ENCODE measurements around the gene ATP2B2.

The ATP2B2 gene

GRCh38 chr3:10468613-10469354 is 36.6 kb downstream of the ATP2B2 start:
- Histone ChIP-seq H3K36me3 (ENCODE audit: control insufficient read depth, insufficient read depth, low read length) (no peaks in the 10 kb centered on the region), H3K4me1 (ENCODE audit: control insufficient read depth, insufficient read depth, low read length, poor library complexity, severe bottlenecking) (peaks cover 8% of the 10 kb centered on the region), H3K9me3 (ENCODE audit: control insufficient read depth, low read length) (no peaks in the 10 kb centered on the region), H3K27ac (ENCODE audit: low read depth, low read length, severe bottlenecking) (no peak overlapping the region), H3K4me3 (ENCODE audit: extremely low read depth, insufficient read depth, low read length, poor library complexity, severe bottlenecking) (no peak overlapping the region)
- WGBS, 2 experiments (ENCODE audit: insufficient coverage in 2 of 2) = 81 to 88% methylated on average over 7 to 9 of the region's 13 CpGs

GRCh38 chr3:10467904-10468612 is 37.3 kb downstream of the ATP2B2 start:
- no peaks in the 10 kb centered on the region for H3K36me3 ChIP-seq (ENCODE audit: control insufficient read depth, insufficient read depth, low read length)
- H3K27ac ChIP-seq (ENCODE audit: low read depth, low read length, severe bottlenecking) = no peak overlapping the region
- WGBS, 2 experiments (ENCODE audit: insufficient coverage in 2 of 2) = 71 to 85% methylated on average over 3 to 8 of the region's 11 CpGs
- peaks cover 8% of the 10 kb centered on the region for H3K4me1 ChIP-seq (ENCODE audit: control insufficient read depth, insufficient read depth, low read length, poor library complexity, severe bottlenecking)
- no peak overlapping the region for H3K4me3 ChIP-seq (ENCODE audit: extremely low read depth, insufficient read depth, low read length, poor library complexity, severe bottlenecking)
- H3K9me3 ChIP-seq (ENCODE audit: control insufficient read depth, low read length) = no peaks in the 10 kb centered on the region

GRCh38 chr3:10467204-10467603 is 38.2 kb downstream of the ATP2B2 start:
- Histone ChIP-seq H3K4me1 (ENCODE audit: control insufficient read depth, insufficient read depth, low read length, poor library complexity, severe bottlenecking) (peaks cover 8% of the 10 kb centered on the region), H3K36me3 (ENCODE audit: control insufficient read depth, insufficient read depth, low read length) (no peaks in the 10 kb centered on the region), H3K27ac (ENCODE audit: low read depth, low read length, severe bottlenecking) (no peak overlapping the region), H3K4me3 (ENCODE audit: extremely low read depth, insufficient read depth, low read length, poor library complexity, severe bottlenecking) (no peak overlapping the region), H3K9me3 (ENCODE audit: control insufficient read depth, low read length) (no peaks in the 10 kb centered on the region)
- WGBS, 2 experiments (ENCODE audit: insufficient coverage in 2 of 2) = 84 to 89% methylated on average over 5 of the region's 5 CpGs

GRCh38 chr3:10466186-10466585 is 39.2 kb downstream of the ATP2B2 start:
- 67 to 81% methylated on average over 3 to 5 of the region's 5 CpGs for WGBS, 2 experiments (ENCODE audit: insufficient coverage in 2 of 2)

GRCh38 chr3:10465161-10465560 is 40.2 kb downstream of the ATP2B2 start:
- no peaks in the 10 kb centered on the region for H3K36me3 ChIP-seq (ENCODE audit: control insufficient read depth, insufficient read depth, low read length)
- no peak overlapping the region for H3K4me3 ChIP-seq (ENCODE audit: extremely low read depth, insufficient read depth, low read length, poor library complexity, severe bottlenecking)
- 40 to 50% methylated on average over 1 of the region's 1 CpG for WGBS, 2 experiments (ENCODE audit: insufficient coverage in 2 of 2)
- no peak overlapping the region for H3K27ac ChIP-seq (ENCODE audit: low read depth, low read length, severe bottlenecking)
- H3K4me1 ChIP-seq (ENCODE audit: control insufficient read depth, insufficient read depth, low read length, poor library complexity, severe bottlenecking) = no peaks in the 10 kb centered on the region
- no peaks in the 10 kb centered on the region for H3K9me3 ChIP-seq (ENCODE audit: control insufficient read depth, low read length)

More at GRCh38 chr3:10466186-10466585, 39.2 kb downstream of the ATP2B2 start:
- no peaks in the 10 kb centered on the region for H3K36me3 ChIP-seq (ENCODE audit: control insufficient read depth, insufficient read depth, low read length)
- peaks cover 7% of the 10 kb centered on the region for H3K4me1 ChIP-seq (ENCODE audit: control insufficient read depth, insufficient read depth, low read length, poor library complexity, severe bottlenecking)
- H3K9me3 ChIP-seq (ENCODE audit: control insufficient read depth, low read length) = no peaks in the 10 kb centered on the region
- H3K27ac ChIP-seq (ENCODE audit: low read depth, low read length, severe bottlenecking) = no peak overlapping the region
- no peak overlapping the region for H3K4me3 ChIP-seq (ENCODE audit: extremely low read depth, insufficient read depth, low read length, poor library complexity, severe bottlenecking)

DNA sequence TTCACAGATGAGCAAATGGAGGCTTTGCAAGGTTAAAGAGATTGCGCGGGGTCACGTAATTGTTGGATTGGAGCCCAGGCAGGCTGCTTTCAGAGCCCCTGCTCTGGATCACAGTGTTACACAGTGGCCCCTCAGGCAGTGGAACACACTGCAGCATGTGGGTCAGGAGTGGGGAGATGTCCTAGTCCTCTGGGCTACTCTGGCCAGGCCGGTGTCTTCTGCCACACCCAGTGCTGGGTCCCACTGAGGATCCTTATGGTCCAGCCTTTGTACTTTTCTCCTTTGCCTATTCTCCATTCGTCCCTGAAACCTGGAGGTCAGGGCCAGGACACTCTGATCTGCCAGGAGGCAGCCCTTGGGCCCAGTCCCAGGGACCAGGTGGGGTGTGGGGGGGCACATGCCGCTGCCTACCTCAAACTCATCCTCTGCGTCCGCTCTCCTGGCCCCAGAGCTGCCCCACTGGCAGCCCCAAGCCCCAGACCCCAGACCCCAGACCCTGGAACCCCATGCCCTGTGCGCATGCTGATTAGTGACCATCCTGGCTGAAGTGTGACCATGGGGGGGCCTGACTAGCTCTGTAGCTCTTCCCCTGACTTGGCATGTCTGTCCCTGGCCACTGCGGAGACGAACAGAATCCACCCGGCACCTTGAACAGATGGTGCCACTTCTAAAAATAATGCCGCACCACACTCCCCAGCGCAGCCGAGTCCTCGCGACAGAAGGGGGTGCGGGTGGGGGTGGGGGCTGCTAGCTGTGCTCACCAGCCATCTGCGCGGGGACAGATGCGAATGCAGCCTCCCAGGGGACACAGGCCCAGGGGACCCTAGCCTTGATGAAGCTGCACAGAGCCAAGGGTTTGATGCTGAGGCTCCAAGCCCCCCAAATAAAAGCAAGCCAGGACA is 41.6 kb downstream of the ATP2B2 start:
- no peaks in the 10 kb centered on the region for H3K36me3 ChIP-seq (ENCODE audit: control insufficient read depth, insufficient read depth, low read length)
- no peaks in the 10 kb centered on the region for H3K4me1 ChIP-seq (ENCODE audit: control insufficient read depth, insufficient read depth, low read length, poor library complexity, severe bottlenecking)
- H3K9me3 ChIP-seq (ENCODE audit: control insufficient read depth, low read length) = no peaks in the 10 kb centered on the region
- no peak overlapping the region for H3K4me3 ChIP-seq (ENCODE audit: extremely low read depth, insufficient read depth, low read length, poor library complexity, severe bottlenecking)
- WGBS, 2 experiments (ENCODE audit: insufficient coverage in 2 of 2) = 81 to 88% methylated on average over 14 to 16 of the region's 21 CpGs
- no peak overlapping the region for H3K27ac ChIP-seq (ENCODE audit: low read depth, low read length, severe bottlenecking)

DNA sequence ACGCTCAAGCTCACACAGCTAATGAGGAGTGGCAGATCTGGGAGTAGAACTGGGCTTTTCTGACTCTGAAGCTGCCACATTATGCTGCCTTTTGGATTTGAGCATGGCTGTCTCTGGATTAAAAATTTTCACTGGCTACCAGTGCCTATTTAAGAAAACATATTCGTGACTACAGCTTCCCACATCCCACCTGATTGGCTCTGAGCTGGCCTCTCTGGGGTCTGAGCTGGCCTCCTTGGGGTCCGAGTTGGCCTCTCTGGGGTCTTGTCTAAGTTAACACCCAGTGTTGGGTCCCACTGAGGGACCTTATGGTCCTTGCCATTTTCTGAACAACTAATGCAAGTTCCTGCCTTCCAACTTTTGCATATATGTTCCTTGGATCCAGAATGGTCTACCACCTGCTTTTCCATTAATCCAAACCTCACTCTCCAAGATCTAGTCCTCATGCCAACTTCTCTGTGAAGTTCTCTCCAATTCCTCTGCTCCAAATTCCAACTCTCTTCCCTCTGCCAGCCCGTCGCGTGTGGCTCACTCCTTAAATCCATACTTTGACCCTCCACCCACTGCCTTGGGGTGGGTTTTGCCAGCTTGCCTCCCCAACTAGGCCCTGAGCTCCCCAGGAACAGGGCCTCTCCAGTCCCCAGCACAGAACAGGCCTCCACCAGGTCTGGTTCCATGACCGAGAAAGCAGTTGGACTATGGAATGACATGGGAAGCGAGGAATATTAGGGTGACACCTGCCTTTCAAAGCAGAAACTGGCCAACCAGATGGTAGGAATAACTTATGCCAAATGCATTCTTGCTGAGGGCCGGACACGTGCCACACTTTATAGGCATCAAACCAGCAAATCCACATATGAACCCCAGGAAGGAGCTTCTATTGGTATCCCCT is 42.5 kb downstream of the ATP2B2 start:
- no peak overlapping the region for H3K4me3 ChIP-seq (ENCODE audit: extremely low read depth, insufficient read depth, low read length, poor library complexity, severe bottlenecking)
- no peaks in the 10 kb centered on the region for H3K36me3 ChIP-seq (ENCODE audit: control insufficient read depth, insufficient read depth, low read length)
- no peaks in the 10 kb centered on the region for H3K4me1 ChIP-seq (ENCODE audit: control insufficient read depth, insufficient read depth, low read length, poor library complexity, severe bottlenecking)
- H3K9me3 ChIP-seq (ENCODE audit: control insufficient read depth, low read length) = no peaks in the 10 kb centered on the region
- H3K27ac ChIP-seq (ENCODE audit: low read depth, low read length, severe bottlenecking) = no peak overlapping the region
- WGBS, 2 experiments (ENCODE audit: insufficient coverage in 2 of 2) = 79 to 83% methylated on average over 7 to 9 of the region's 10 CpGs

DNA sequence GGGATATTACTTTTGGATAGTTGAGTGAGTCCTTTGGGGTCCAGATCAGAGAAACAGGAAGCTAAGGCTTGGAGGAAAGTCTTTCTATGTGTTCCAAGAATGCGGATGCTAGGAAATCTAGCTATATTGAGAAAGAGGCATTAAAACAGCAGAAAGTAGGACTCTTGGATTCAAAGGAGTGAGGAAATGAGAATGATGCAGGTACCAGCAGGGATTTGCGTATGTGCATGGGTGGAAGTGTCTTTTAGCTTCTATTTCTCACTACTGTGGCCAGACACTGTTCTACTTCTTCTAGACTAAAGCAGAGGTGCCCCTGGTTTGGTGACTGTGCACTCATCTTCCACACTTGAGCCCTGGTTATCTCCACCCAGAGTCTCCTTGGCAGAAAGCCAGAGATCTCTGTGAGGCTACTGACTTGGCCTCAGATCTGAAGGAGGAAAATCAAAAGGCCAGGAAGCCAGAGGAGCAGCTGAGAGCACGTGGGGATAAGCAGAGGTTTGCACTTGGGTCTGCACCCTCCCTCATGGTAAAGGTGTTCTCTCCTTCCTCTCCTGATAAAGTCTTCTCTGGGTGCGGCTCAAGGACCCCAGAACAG is 44.3 kb downstream of the ATP2B2 start:
- Histone ChIP-seq H3K27ac (ENCODE audit: low read depth, low read length, severe bottlenecking) (no peak overlapping the region), H3K4me1 (ENCODE audit: control insufficient read depth, insufficient read depth, low read length, poor library complexity, severe bottlenecking) (no peaks in the 10 kb centered on the region), H3K9me3 (ENCODE audit: control insufficient read depth, low read length) (no peaks in the 10 kb centered on the region), H3K4me3 (ENCODE audit: extremely low read depth, insufficient read depth, low read length, poor library complexity, severe bottlenecking) (no peak overlapping the region), H3K36me3 (ENCODE audit: control insufficient read depth, insufficient read depth, low read length) (no peaks in the 10 kb centered on the region)
- 47 to 64% methylated on average over 2 to 3 of the region's 4 CpGs for WGBS, 2 experiments (ENCODE audit: insufficient coverage in 2 of 2)

DNA sequence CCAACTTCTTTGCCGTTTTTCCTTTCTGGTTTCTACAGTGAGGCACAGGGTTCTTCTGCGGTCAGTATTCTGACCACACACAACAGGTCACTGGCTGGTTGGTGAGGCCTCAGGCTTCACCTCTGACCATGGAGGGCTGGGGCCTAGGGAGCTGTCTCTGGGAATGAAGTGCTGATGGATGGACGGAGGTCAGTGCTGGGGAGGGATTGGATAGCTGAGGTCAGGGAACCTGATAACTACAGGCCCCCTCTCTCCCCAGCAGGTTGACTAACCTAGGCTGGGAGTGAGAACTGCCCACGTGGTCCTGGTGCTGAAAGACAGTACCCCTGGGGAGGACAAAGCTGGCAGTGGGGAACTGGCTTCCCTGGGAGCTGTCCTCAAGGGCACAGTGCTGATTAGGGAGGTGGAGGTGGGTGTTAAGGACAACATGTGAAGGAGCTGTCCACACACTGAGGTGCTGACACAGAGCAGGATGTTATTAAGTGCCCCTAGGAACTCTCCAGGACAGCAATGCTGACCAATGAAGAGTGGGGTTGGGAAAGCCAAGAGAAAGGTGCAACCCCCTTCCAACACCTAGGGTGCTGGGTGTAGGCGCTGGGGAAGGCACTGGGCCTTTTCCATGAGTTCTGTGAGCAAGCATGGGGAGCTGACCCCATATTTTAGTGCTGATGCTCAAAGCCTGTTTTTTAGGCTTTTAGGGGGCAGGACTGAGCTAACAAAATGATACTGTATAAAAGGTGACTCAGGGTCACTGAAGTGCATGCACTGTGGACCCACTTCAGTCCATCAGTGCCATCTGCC is 45.2 kb downstream of the ATP2B2 start:
- no peaks in the 10 kb centered on the region for H3K4me1 ChIP-seq (ENCODE audit: control insufficient read depth, insufficient read depth, low read length, poor library complexity, severe bottlenecking)
- H3K27ac ChIP-seq (ENCODE audit: low read depth, low read length, severe bottlenecking) = no peak overlapping the region
- WGBS, 2 experiments (ENCODE audit: insufficient coverage in 2 of 2) = 23 to 70% methylated on average over 2 to 4 of the region's 5 CpGs
- H3K9me3 ChIP-seq (ENCODE audit: control insufficient read depth, low read length) = no peaks in the 10 kb centered on the region
- no peak overlapping the region for H3K4me3 ChIP-seq (ENCODE audit: extremely low read depth, insufficient read depth, low read length, poor library complexity, severe bottlenecking)
- H3K36me3 ChIP-seq (ENCODE audit: control insufficient read depth, insufficient read depth, low read length) = no peaks in the 10 kb centered on the region
